LNCAP (cell line): Measurements from ENCODE around the gene ZNF135.

Source experiments
- TF ChIP-seq, protein P1 (sequence below): fragments of 450-650 bp; IDR thresholded peaks from 2 replicates; pipeline ENCODE4 v1.5.1; 2017; ENCODE audit warnings: mild to moderate bottlenecking

Gene ZNF135

GRCh38 chr19:58086825-58087710 lies 28.0 kb downstream of the ZNF135 start:
- TF ChIP-seq, protein P1, sequence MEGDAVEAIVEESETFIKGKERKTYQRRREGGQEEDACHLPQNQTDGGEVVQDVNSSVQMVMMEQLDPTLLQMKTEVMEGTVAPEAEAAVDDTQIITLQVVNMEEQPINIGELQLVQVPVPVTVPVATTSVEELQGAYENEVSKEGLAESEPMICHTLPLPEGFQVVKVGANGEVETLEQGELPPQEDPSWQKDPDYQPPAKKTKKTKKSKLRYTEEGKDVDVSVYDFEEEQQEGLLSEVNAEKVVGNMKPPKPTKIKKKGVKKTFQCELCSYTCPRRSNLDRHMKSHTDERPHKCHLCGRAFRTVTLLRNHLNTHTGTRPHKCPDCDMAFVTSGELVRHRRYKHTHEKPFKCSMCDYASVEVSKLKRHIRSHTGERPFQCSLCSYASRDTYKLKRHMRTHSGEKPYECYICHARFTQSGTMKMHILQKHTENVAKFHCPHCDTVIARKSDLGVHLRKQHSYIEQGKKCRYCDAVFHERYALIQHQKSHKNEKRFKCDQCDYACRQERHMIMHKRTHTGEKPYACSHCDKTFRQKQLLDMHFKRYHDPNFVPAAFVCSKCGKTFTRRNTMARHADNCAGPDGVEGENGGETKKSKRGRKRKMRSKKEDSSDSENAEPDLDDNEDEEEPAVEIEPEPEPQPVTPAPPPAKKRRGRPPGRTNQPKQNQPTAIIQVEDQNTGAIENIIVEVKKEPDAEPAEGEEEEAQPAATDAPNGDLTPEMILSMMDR = no peak

DNA sequence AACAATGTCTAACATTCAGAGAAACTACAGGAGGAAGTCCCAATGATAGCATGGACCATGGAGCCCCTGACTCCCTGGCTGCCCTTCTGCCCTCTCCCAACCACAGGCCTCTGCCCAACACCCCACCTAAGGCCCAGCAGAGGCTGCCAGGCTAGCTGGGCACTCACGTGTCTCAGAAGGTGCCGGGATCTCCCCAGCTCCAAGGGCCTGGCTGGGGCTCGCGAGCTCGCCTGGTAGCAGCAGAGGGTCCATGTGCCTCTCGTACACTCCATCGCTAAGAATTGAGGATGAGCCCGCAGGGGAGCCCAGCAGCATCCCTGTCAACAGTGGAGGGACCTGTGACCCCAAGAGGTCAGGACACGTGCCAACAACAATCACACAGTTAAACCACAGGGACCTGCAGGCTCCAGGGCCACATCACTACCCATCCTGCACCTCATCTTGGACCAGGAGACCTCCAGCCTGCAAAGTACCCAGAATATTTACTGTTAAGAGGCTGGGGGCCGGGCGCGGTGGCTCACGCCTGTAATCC lies 29.5 kb downstream of the ZNF135 start:
- TF ChIP-seq, protein P1 = no peak

DNA sequence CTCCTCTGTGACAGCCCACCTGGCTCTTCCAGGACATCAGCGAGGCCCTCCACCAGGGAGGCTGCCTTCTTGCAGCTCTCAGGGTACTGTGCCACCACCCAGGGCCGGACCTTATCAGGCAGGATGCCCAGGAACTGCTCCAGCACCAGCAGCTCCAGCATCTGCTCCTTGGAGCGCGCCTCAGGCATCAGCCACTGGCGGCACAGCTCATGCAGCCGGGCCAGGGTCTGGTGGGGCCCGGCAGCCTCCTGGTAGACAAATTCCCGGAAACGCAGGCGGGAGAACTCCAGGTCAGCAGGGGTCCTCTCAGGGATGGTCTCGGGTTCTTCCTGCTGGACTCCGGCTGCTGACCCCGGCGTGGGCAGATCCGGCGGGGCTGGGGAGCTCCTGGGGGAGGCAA lies 30.8 kb downstream of the ZNF135 start:
- TF ChIP-seq, protein P1 = no peak

- TF ChIP-seq, protein P1 = no peak
Measured at GRCh38 chr19:58091251-58091995, 32.3 kb downstream of the ZNF135 start.

DNA sequence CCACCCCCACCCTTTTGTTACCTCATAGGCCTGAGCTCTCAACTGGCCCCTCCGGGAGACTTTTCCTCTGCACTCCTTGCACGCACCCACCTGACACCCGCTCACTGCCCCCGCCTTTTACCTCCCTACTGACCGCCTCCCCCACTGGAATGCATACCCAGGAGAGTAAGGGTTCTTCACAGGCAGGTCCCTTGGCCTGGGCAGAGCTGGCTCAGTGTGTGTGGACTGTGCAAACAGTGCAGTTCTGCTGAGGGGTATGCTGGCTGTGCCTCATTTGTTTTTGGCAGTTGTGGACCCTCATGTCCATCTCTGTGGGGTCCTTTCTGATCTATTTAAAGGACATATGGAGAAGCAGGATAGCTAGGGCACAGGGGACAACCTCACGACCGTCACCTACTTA lies 34.0 kb downstream of the ZNF135 start:
- TF ChIP-seq, protein P1 = no peak

- TF ChIP-seq, protein P1 = no peak
Measured at GRCh38 chr19:58095328-58095727, 36.2 kb downstream of the ZNF135 start.

DNA sequence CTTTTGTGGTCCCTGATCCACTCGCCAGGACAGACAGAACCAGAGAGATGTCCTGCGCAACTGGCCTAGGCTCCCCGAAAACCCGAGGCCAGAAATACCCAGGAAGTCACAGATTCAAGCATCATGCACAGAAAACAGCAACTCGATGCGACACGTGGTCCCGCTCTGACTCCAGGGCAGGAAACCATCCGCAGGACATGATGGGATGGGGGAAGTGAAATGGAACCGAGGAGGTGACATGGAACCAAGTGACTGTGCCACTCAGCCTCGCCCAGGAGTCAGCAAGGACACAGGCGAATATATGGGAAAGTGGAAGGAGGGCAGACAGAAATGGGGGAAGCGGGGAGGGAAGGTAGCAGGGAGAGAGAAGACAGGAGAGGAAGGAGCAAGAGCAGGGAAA lies 37.8 kb downstream of the ZNF135 start:
- TF ChIP-seq, protein P1 = no peak
